K562 (cell line): ENCODE data around the gene LYPD5. TPM values are rescaled to one million over a fixed set of nuclear protein-coding genes. Genes with fewer than 3 reads are reported as not detected.

Experiments used
- ATAC-seq: fragments of 200-7000 bp; cut with Tn5 transposase; 3 replicates; pipeline ENCODE4 v1.9.1; 2020; ENCODE audit warnings: moderate library complexity
- BruUV-seq: library from RNA; stranded (reverse); fragments of 400-500 nt; replicated peaks from 2 replicates; lab custom pipeline; 2021; lab: Mats Ljungman, UMichigan
- CTCF ChIA-PET: fragments of 300-600 bp; formaldehyde crosslinking; extraction: SDS; loops from one replicate; lab custom pipeline; 2021; ENCODE audit warnings: low intra/inter-chr PET ratio; lab: Yijun Ruan, JAX
- POLR2A ChIA-PET: fragments of 300-600, 350-650 bp; sonication (Branson Sonifier 250); formaldehyde crosslinking; extraction: SDS; loops from one replicate; lab custom pipeline; 2021; ENCODE audit warnings: antibody characterized with exemption, inconsistent platforms; lab: Yijun Ruan, JAX
- DNase-seq, 4 experiments: peaks; one replicate each; pipeline versions ENCODE4 v3.0.0 to v3.0.0-alpha.2; 2011 to 2018; ENCODE audit warnings: low spot score in 3 of 4, mixed read lengths in 3 of 4; ENCODE audit errors: extremely low read depth in 1 of 4
- FAIRE-seq: peaks from 2 replicates; lab custom pipeline; 2011; peaks lifted over from hg19 to GRCh38; lab: Jason Lieb, UNC
- H2AFZ ChIP-seq: 2 replicates; pipeline ENCODE4 v1.6.0; 2011; ENCODE audit warnings: low read depth, low read length, control low read depth, inconsistent platforms
- H3K27ac ChIP-seq: fragments of 200-600 bp; 3 replicates; pipeline ENCODE4 v1.8.0; 2011; ENCODE audit warnings: low read depth, mild to moderate bottlenecking, control low read depth, inconsistent platforms, low read length, moderate library complexity, mixed read lengths; ENCODE audit errors: extremely low read depth
- H3K27me3 ChIP-seq, 2 experiments: fragments of 300-600 bp in 1 of 2; 2 replicates in 1 of 2; 3 replicates in 1 of 2; pipeline versions ENCODE4 v1.6.0 to v1.8.0; 2011; ENCODE audit warnings: inconsistent platforms in 2 of 2, low read length in 2 of 2, mild to moderate bottlenecking in 1 of 2, mixed read lengths in 1 of 2, moderate library complexity in 1 of 2; ENCODE audit not compliant: control insufficient read depth in 2 of 2, insufficient read depth in 2 of 2
- H3K36me3 ChIP-seq: fragments of 300-600 bp; 3 replicates; pipeline ENCODE4 v1.8.0; 2011; ENCODE audit warnings: mild to moderate bottlenecking, low read length, inconsistent platforms; ENCODE audit not compliant: control insufficient read depth, insufficient read depth
- H3K4me1 ChIP-seq, 2 experiments: fragments of 200-600 bp in 1 of 2; replicated peaks in 1 of 2; 2 replicates in 1 of 2; 3 replicates in 1 of 2; pipeline versions ENCODE4 v1.5.1 to v1.8.0; 2011; ENCODE audit warnings: inconsistent platforms in 2 of 2, low read length in 2 of 2, mild to moderate bottlenecking in 1 of 2, mixed read lengths in 1 of 2, moderate library complexity in 1 of 2; ENCODE audit not compliant: control insufficient read depth in 2 of 2, insufficient read depth in 2 of 2
- H3K4me2 ChIP-seq: 2 replicates; pipeline ENCODE4 v1.6.1; 2011; ENCODE audit warnings: low read length, control low read depth, inconsistent platforms, mixed read lengths; ENCODE audit not compliant: insufficient read depth
- H3K4me3 ChIP-seq: fragments of 200-600 bp; sonication (generic), shearing (Covaris generic); 2 replicates; pipeline ENCODE4 v1.5.1; 2016; ENCODE audit warnings: control low read depth, inconsistent platforms
- H3K79me2 ChIP-seq: fragments of 200-600 bp; 3 replicates; pipeline ENCODE4 v1.8.0; 2011; ENCODE audit warnings: low read length, inconsistent platforms; ENCODE audit not compliant: control insufficient read depth, insufficient read depth
- H3K9ac ChIP-seq, 2 experiments: 2 replicates each; pipeline versions ENCODE4 v1.6.0 to v1.6.1; 2011; ENCODE audit warnings: low read depth in 2 of 2, low read length in 2 of 2, control low read depth in 1 of 2, inconsistent platforms in 1 of 2, mild to moderate bottlenecking in 1 of 2, mixed read lengths in 1 of 2; ENCODE audit not compliant: insufficient read depth in 1 of 2
- H3K9me1 ChIP-seq: one replicate; pipeline ENCODE4 v1.6.0; 2011; ENCODE audit warnings: inconsistent platforms, mild to moderate bottlenecking, low read length, moderate library complexity; ENCODE audit not compliant: control insufficient read depth, insufficient read depth
- H3K9me3 ChIP-seq: replicated peaks from 2 replicates; pipeline ENCODE4 v1.5.1; 2011; ENCODE audit warnings: low read depth, low read length, inconsistent platforms; ENCODE audit not compliant: control insufficient read depth, insufficient read depth
- H4K20me1 ChIP-seq: replicated peaks from 2 replicates; pipeline ENCODE4 v1.6.1; 2011; ENCODE audit warnings: low read length, inconsistent platforms, mixed read lengths; ENCODE audit not compliant: control insufficient read depth, insufficient read depth
- CAMTA2 ChIP-seq: fragments of 250-450 bp; sonication (Bioruptor Pico); conservative IDR thresholded peaks from 2 replicates; pipeline ENCODE4 v1.5.1; 2022
- CBX3 ChIP-seq, 2 experiments: IDR thresholded peaks; 1 replicate in 1 of 2; 2 replicates in 1 of 2; pipeline ENCODE4 v1.6.1; 2012; ENCODE audit warnings: inconsistent platforms in 2 of 2, low read length in 2 of 2, borderline replicate concordance in 1 of 2, control low read depth in 1 of 2
- CCNT2 ChIP-seq: IDR thresholded peaks from 2 replicates; pipeline ENCODE4 v1.6.1; 2011; ENCODE audit warnings: borderline replicate concordance, low read depth, mild to moderate bottlenecking, moderate library complexity, mixed read lengths, low read length; ENCODE audit not compliant: insufficient read length; ENCODE audit errors: extremely low read depth
- CREM ChIP-seq: IDR thresholded peaks from 2 replicates; pipeline ENCODE4 v1.6.1; 2014; ENCODE audit warnings: antibody characterized with exemption, low read depth
- CTBP1 ChIP-seq: fragments of 450-650 bp; IDR thresholded peaks from 2 replicates; pipeline ENCODE4 v1.6.1; 2016; ENCODE audit warnings: borderline replicate concordance
- DNMT1 ChIP-seq: fragments of 450-650 bp; IDR thresholded peaks from 2 replicates; pipeline ENCODE4 v1.6.1; 2016; ENCODE audit warnings: antibody characterized with exemption, mild to moderate bottlenecking
- HES1 ChIP-seq: fragments of 450-650 bp; IDR thresholded peaks from 2 replicates; pipeline ENCODE4 v1.6.1; 2016; ENCODE audit warnings: low read depth, mild to moderate bottlenecking, moderate library complexity
- KLF10 ChIP-seq: fragments of 250-450 bp; sonication (Bioruptor Pico); IDR thresholded peaks from 2 replicates; pipeline ENCODE4 v1.6.1; 2021; ENCODE audit warnings: matching md5 sums
- PRPF4 ChIP-seq: fragments of 200-400 bp; formaldehyde crosslinking; IDR thresholded peaks from one replicate; pipeline ENCODE4 v1.6.1; 2017; ENCODE audit warnings: low read length, low read depth, mild to moderate bottlenecking; ENCODE audit not compliant: insufficient read depth, poor library complexity, severe bottlenecking
- ZEB2 ChIP-seq: fragments of 450-650 bp; IDR thresholded peaks from 2 replicates; pipeline ENCODE4 v1.6.1; 2016
- ZNF197 ChIP-seq: fragments of 200-800 bp; sonication (Bioruptor generic); IDR thresholded peaks from 2 replicates; pipeline ENCODE4 v1.6.1; 2016; ENCODE audit warnings: low read depth, missing genetic modification characterization, missing compliant biosample characterization
- ZNF512 ChIP-seq: IDR thresholded peaks from 2 replicates; pipeline ENCODE4 v1.6.1; 2016; ENCODE audit warnings: missing genetic modification characterization, missing compliant biosample characterization
- WGBS: fragments of 100-300 bp; shearing (Covaris generic); methylation state at CpG from one replicate; pipeline ENCODE4 v1.1.6; 2016; ENCODE audit warnings: low coverage, mixed read lengths; ENCODE audit not compliant: insufficient coverage; ENCODE audit errors: missing lambda C conversion rate; 5-methylcytosine and 5-hydroxymethylcytosine counted together
- in situ Hi-C: fragments of 300-500 bp; cut with MboI; formaldehyde crosslinking; loops from 4 replicates; pipeline ENCODE4 v1.15.0; 2018; ENCODE audit warnings: inconsistent platforms, mixed read lengths
- intact Hi-C: fragments of 100-400 bp; cut with micrococcal nuclease; formaldehyde crosslinking; loops from 2 replicates; pipeline ENCODE4 v1.14.2; 2022
- polyA plus RNA-seq, 8 experiments: library from polyadenylated mRNA; depleted of rRNA in 4 of 8; stranded (reverse) in 5 of 8; unstranded in 3 of 8; fragments of >200 nt; fragmentation: Nextera tagmentation in 2 of 8; fragmentation: Illumina TruSeq in 1 of 8; extraction: Ambion mirVana in 2 of 8; extraction: Trizol in 1 of 8; gene quantifications; 2 replicates each; pipeline versions ENCODE4 v1.2.1 to v1.2.3, GENCODE V29; 2011 to 2014; ENCODE audit warnings: inconsistent platforms in 1 of 8, missing spikeins in 1 of 8
- total RNA-seq, 7 experiments: library from RNA; depleted of rRNA in 6 of 7; stranded (reverse); fragments of >200 nt in 6 of 7; fragmentation: Illumina TruSeq in 2 of 7; extraction: Trizol in 2 of 7; gene quantifications; 2 replicates each; pipeline versions ENCODE4 v1.2.1 to v1.2.3, GENCODE V29; 2011 to 2021; ENCODE audit warnings: low replicate concordance in 1 of 7
- TF ChIP-seq, protein P1 (sequence below): fragments of 450-650 bp; IDR thresholded peaks from 2 replicates; pipeline ENCODE4 v1.6.1; 2016; ENCODE audit warnings: antibody characterized with exemption
- TF ChIP-seq, protein P2 (sequence below): IDR thresholded peaks from 3 replicates; pipeline ENCODE4 v1.6.1; 2011; ENCODE audit warnings: borderline replicate concordance, mild to moderate bottlenecking; ENCODE audit not compliant: insufficient read length, insufficient read depth

Gene LYPD5
- total and polyA plus RNA-seq, 9 of the 15 experiments (the other 6 are each of a cell fraction or from before 2014, with no cell fraction given) = 0.03 to 0.22 (median 0.10) TPM; not detected in 3

DNA sequence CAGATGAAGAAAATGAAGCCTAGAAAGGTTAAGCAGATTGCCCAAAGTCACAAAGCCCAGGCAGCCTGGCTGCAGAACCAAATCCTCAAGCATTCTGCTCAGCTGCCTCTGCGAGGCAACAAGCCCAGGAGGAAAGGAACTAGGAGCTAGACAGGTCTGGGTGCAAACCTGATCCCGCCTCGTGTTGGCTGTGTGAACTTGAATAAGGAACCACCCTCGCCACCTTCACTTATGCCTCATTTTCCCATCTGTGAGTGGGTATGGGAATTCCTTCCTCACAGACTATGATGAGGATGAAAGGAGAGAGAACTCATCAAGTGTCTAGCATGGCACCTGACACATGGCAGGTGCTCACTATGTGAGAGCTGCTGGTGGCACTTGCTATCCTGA lies 54.0 kb downstream of the LYPD5 start:
- no peaks in the 10 kb centered on the region for H3K27me3 ChIP-seq
- ATAC-seq (no peak), DNase-seq (no peak), FAIRE-seq (no peak)
- no peaks in the 10 kb centered on the region for H4K20me1 ChIP-seq
- no peaks in the 10 kb centered on the region for H3K9me1 ChIP-seq
- TF ChIP-seq DNMT1 (no peak), CCNT2 (no peak), ZEB2 (no peak), CTBP1 (no peak), ZNF512 (tag) (no peak), KLF10 (CRISPR knock-in tag) (no peak), ZNF197 (no peak), CBX3 (IDR thresholded peaks at IDR 0.05; ENCODE audit: borderline replicate concordance in 1 of 2, low read length in 2 of 2) (no peak), HES1 (no peak), PRPF4 (no peak), CREM (no peak), CAMTA2 (CRISPR knock-in tag) (no peak)
- TF ChIP-seq, protein P1, sequence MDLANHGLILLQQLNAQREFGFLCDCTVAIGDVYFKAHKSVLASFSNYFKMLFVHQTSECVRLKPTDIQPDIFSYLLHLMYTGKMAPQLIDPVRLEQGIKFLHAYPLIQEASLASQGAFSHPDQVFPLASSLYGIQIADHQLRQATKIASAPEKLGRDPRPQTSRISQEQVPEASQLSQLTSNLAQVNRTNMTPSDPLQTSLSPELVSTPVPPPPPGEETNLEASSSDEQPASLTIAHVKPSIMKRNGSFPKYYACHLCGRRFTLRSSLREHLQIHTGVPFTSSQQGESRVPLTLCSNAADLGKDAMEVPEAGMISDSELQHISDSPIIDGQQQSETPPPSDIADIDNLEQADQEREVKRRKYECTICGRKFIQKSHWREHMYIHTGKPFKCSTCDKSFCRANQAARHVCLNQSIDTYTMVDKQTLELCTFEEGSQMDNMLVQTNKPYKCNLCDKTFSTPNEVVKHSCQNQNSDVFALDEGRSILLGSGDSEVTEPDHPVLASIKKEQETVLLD = no peak
- TF ChIP-seq, protein P2, sequence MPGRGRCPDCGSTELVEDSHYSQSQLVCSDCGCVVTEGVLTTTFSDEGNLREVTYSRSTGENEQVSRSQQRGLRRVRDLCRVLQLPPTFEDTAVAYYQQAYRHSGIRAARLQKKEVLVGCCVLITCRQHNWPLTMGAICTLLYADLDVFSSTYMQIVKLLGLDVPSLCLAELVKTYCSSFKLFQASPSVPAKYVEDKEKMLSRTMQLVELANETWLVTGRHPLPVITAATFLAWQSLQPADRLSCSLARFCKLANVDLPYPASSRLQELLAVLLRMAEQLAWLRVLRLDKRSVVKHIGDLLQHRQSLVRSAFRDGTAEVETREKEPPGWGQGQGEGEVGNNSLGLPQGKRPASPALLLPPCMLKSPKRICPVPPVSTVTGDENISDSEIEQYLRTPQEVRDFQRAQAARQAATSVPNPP = no peak
- POLR2A ChIA-PET = interaction anchor here (0.9 kb wide), 1 partner anchor 61 kb away, joined by 3 read pairs; no protein-coding TSS in a partner anchor
- peaks cover 23% of the 10 kb centered on the region for H3K79me2 ChIP-seq
- H3K27ac ChIP-seq = no peak overlapping the region; the same call in 2 of the 3 replicates
- peak overlapping the region in 1 of 2 experiments; percentile 53; a peak in 1 of 4 replicates for H3K9ac ChIP-seq
- intact Hi-C loops = no loop called here
- WGBS = 94% methylated on average over 4 of the region's 4 CpGs
- peaks cover 3 to 9% of the 10 kb centered on the region in 2 experiments for H3K4me1 ChIP-seq
- no peaks in the 10 kb centered on the region for H3K9me3 ChIP-seq
- in situ Hi-C loops = loop anchor here (5.0 kb wide), 1 partner anchor 34 kb away; the partner anchor contains the start of gene KCNN4
- CTCF ChIA-PET = interaction anchor here (0.7 kb wide), 1 partner anchor 27 kb away, joined by 3 read pairs; no protein-coding TSS in a partner anchor
- H3K4me3 ChIP-seq = no peak overlapping the region
- BruUV-seq = no TSS peak
- H2AFZ ChIP-seq = no peak overlapping the region
- H3K4me2 ChIP-seq = no peak overlapping the region
- peaks cover 91% of the 10 kb centered on the region for H3K36me3 ChIP-seq
